ENCODE data around the gene LYRM9.

The LYRM9 gene

GRCh38 chr17:27856676-27857432 lies 36.3 kb downstream of the LYRM9 start:
- Histone ChIP-seq H3K9me3 (ENCODE audit: severe bottlenecking) (no peaks in the 10 kb centered on the region), H3K4me3 (ENCODE audit: low read depth, low read length) (no peak overlapping the region), H3K27me3 (ENCODE audit: insufficient read depth, low read depth, severe bottlenecking) (no peaks in the 10 kb centered on the region), H3K36me3 (no peaks in the 10 kb centered on the region), H3K27ac (no peak overlapping the region)
- no peak for DNase-seq
- TF ChIP-seq CTCF (IDR thresholded peaks at IDR 0.05; ENCODE audit: low read depth, low read length): no peak

- no peak for TF ChIP-seq CTCF (IDR thresholded peaks at IDR 0.05; ENCODE audit: low read depth, low read length)
- H3K27ac ChIP-seq: no peak overlapping the region
- H3K4me3 ChIP-seq (ENCODE audit: low read depth, low read length): no peak overlapping the region
- no peaks in the 10 kb centered on the region for H3K36me3 ChIP-seq
- H3K9me3 ChIP-seq (ENCODE audit: severe bottlenecking): no peaks in the 10 kb centered on the region
- no peaks in the 10 kb centered on the region for H3K27me3 ChIP-seq (ENCODE audit: insufficient read depth, low read depth, severe bottlenecking)
- no peak for DNase-seq
Observed at GRCh38 chr17:27855454-27855853, 37.7 kb downstream of the LYRM9 start.

GRCh38 chr17:27854163-27854562 lies 39.0 kb downstream of the LYRM9 start:
- no peak overlapping the region for H3K4me3 ChIP-seq (ENCODE audit: low read depth, low read length)
- no peaks in the 10 kb centered on the region for H3K9me3 ChIP-seq (ENCODE audit: severe bottlenecking)
- H3K27ac ChIP-seq: no peak overlapping the region
- DNase-seq: no peak
- no peak for TF ChIP-seq CTCF (IDR thresholded peaks at IDR 0.05; ENCODE audit: low read depth, low read length)
- H3K36me3 ChIP-seq: no peaks in the 10 kb centered on the region
- H3K27me3 ChIP-seq (ENCODE audit: insufficient read depth, low read depth, severe bottlenecking): no peaks in the 10 kb centered on the region

- Histone ChIP-seq H3K27me3 (ENCODE audit: insufficient read depth, low read depth, severe bottlenecking) (no peaks in the 10 kb centered on the region), H3K4me3 (ENCODE audit: low read depth, low read length) (no peak overlapping the region)
- DNase-seq: no peak
Observed at GRCh38 chr17:27853091-27853490, 40.1 kb downstream of the LYRM9 start.

GRCh38 chr17:27849474-27850185 lies 43.5 kb downstream of the LYRM9 start:
- H3K27me3 ChIP-seq (ENCODE audit: insufficient read depth, low read depth, severe bottlenecking): no peaks in the 10 kb centered on the region
- H3K4me3 ChIP-seq (ENCODE audit: low read depth, low read length): no peak overlapping the region
- H3K9me3 ChIP-seq (ENCODE audit: severe bottlenecking): peaks cover 6% of the 10 kb centered on the region
- no peak overlapping the region for H3K27ac ChIP-seq
- no peaks in the 10 kb centered on the region for H3K36me3 ChIP-seq
- no peak for DNase-seq
- no peak for TF ChIP-seq CTCF (IDR thresholded peaks at IDR 0.05; ENCODE audit: low read depth, low read length)

More at GRCh38 chr17:27853091-27853490, 40.1 kb downstream of the LYRM9 start:
- H3K36me3 ChIP-seq: no peaks in the 10 kb centered on the region
- no peak for TF ChIP-seq CTCF (IDR thresholded peaks at IDR 0.05; ENCODE audit: low read depth, low read length)
- H3K9me3 ChIP-seq (ENCODE audit: severe bottlenecking): no peaks in the 10 kb centered on the region
- H3K27ac ChIP-seq: no peak overlapping the region

Measured in WERI-Rb-1 (cell line).